ENCODE data around the gene RPN1.
"Not testable (repeated sequence)": the region's sequence is repeated elsewhere in the genome, so short reads cannot be mapped to it uniquely, and the experiment has no call there.

Gene RPN1

DNA sequence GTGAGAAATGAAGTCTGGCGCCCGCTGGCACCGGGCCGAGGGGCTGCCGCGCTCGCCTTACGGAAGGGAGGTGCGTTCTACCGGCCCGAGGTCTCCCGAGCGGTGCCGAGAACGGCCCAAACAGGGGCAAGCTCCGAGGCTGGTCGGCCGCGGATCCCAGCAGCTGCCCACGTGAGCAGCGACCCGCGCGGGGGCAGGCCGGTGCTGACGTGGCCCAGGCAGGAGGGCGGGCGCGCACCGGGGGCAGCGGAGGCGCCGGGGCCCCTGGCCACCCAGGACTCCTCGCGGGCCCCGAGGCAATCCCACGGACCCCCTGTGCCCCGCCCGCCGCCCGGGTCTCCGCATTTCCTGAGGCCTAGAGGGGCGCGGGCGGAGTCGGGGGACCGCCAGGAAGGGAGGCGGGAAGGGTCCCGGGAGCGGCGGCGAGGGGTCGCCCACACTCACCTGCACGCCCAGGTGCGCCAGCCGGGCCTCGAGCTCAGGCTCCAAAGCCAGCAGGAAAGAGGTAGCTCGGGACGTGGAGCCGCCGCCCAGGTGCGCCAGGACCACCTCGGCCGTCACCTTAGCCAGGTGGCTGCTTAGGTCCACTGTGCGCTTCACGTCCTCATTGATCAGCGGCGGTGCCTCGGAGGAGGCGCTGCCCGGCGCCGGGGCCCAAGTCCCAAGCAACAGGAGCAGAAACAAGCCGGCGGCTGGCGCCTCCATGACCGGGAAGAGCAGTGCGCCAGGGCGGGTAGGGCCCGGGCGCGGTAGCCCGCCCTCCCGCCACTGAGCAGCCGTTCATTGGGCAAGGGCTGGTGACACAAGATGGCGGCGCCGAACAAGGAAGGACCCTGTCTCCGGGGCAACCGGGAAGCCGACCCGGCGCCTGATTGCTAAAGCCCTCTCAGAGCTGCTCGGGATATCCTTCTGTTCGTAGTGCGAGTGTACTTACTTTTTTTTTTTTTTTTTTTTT is at the start of gene RPN1:
TSS of gene RPN1 (minus strand) at position 723 of the 955 bp plus-strand sequence. CDS start at position 705, 18 bp downstream.
- peak; percentile 92 for DNase-seq

DNA sequence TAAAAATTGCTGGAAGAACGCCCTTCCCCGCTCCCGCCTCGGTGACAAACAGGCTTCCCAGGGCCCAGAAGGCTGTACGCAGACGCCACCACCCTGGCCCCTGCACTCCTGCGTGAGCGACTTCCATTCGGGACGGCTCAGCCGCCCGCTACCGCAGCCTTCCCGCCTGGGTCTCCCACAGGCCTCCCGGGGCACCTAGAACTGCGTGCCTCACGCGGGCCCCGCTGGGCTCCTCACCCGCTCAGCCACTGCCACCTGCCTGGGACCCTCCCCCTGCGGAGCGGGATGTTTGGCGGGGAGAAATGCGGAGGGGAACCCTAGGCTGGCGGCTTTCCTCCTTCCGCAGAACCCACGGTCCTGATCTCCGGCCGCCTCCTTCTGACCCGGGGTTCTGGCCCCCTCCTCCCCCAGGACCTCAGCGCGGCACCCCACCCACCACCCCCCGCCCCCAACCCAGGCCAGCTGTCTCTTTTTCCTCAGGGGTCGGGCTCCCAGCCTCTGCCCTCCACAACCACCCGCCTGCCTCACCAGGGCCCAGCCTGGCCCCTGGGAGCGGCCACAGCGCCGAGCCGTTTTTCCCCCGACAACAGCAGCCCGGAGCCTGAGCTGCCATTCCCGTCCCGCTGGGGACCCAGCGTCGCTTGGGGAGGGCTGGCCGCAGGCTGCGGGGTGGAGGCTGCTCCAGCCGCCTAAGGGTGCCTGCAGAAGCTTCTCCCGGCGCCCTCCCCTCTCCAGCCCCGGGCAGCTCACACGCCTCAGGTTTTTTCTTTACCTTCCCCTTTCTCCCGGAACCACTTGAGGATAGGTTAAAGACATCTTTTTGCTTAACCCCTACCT is 47.8 kb upstream of the RPN1 start:
- peak; percentile 22 for DNase-seq

DNA sequence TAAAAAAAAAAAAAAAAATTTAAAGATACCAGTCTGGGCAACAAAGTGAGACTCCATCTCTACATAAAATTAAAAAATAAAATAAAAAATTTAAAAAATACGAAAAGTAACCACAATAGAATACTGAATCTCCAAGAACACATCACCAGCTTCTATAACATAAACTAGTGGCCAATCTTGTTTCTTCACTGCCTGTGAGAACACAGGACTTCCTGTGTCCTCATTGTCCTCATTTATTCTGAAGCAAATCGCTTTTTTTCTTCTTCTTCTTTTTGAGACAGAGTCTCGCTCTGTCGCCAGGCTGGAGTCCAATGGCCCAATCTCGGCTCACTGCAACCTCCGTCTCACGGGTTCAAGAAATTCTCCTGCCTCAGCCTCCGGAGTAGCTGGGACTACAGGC is 46.7 kb upstream of the RPN1 start:
- no peak for DNase-seq

DNA sequence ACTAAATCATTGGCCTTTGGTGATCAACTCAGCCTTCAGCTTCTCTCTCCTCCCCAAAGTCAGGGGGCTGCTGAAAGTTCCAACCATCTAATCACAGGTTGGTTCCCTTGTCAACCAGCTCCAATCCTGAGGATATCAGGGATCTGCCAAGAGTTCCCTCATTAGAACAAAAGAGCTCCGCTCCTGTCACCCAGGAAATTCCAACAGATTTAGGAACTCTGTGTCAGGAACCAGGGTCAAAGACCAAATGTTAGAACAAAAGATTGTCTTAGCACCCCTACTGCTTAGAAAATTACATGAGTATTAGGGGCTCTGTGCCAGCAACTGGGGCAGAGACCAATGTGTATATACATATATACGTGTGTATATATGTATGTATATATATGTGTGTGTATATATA is 43.1 kb upstream of the RPN1 start:
- DNase-seq: no peak

DNA sequence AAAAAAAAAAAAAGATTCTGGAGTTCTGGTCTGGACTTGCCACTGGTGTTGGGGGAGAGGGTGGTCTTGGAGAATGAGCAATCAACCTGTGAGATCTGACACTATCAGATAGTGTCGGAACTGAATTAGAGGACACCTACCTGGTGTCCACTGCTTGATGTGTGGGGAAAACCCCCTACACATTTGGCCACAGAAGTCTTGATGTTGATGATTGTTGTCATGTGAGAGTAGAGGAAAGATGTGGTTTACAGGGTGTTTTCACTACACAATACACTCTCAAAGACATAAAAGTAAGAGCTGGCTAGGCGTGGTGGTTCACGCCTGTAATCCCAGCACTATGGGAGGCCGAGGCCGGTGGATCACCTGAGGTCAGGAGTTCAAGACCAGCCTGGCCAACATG is 38.4 kb upstream of the RPN1 start:
- DNase-seq: no peak

DNA sequence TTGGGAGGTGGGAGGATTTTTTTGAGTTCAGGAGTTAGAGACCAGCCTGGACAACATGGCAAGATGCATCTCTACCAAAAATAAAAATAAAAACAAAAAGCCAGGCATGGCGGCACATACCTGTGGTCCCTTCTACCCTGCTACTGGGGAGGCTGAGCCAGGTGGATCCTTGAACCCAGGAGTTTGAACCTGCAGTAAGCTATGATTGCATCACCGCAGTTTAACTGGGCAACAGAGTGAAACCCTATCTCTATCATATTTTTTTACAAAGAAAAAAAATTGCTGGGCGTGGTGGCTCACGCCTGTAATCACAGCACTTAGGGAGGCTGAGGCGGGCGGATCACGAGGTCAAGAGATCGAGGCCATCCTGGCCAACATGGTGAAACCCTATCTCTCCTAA is 35.8 kb upstream of the RPN1 start:
- DNase-seq: no peak

DNA sequence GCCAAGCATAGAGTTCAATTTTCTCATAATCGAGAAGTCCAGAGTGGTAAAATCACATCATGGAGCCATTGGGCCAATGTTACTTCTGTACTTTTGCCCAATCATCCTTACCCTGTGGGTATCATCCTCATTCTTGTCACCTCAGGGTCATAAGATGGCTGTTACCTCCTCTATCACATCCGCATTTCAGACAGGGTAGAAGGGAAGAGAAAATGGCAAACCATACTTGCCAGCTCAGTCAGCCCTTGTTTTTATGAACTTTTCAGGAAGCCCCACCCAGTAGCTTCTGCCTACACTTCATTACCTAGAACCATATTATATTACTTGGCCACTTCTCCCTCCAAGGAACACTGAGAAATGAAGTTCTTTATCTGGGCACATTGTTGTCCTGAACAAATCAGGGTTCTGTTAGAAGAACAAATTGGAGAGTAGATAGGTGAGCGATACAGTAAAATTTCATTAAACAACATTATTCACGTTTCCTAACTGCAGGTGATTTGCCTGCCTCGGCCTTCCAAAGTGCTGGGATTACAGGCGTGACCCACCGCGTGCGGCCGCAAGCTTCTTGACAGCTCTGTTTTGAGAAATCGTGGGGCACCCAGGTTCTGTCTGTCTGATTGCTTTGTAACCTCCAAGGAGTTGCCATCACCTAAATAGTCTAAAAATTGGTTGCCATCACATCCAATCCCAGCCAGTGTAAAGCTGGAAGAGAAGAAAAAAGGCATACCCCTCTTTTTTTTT is 34.5 kb upstream of the RPN1 start:
- no peak for DNase-seq

DNA sequence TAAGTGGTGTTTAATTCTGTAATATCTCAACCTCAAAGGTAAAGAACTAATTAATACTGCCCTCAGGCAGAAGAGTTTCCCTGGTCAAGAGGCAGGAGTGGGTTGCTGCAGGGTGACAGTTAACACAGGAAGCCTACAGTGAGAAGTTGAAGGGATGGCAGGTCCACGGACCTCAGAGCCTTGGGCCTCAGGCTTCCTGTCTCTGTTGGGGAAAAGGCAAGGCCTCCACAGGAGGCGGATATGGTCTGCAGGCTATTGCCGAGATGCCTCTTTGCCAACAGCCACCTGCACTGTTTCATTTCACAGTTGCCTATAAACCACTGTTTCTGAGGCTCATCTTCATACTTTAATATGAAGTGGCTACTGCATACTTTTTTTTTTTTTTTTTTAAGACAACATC is 33.3 kb upstream of the RPN1 start:
- no peak for DNase-seq

DNA sequence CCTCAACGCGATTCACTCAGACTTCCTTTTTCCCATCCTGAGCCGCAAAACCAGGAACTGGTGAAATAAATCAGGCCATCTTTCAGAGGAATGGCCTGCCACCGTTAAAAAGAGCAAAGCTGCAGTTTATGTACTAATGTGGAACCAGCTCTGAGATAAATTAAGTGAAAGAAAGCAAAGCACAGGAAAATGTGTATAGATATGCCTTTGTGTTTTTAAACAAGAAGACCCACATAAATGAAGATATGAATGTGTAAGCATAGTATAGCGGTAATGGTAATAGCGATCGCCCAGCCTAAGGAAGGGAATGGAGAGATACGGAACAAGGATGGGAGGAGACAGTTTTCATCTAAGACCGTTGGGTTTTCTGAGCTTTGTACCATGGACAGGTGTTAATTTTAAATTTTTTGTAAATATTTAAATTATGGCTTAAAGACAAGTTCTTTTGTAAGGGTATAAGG is 30.8 kb upstream of the RPN1 start:
- no peak for DNase-seq

DNA sequence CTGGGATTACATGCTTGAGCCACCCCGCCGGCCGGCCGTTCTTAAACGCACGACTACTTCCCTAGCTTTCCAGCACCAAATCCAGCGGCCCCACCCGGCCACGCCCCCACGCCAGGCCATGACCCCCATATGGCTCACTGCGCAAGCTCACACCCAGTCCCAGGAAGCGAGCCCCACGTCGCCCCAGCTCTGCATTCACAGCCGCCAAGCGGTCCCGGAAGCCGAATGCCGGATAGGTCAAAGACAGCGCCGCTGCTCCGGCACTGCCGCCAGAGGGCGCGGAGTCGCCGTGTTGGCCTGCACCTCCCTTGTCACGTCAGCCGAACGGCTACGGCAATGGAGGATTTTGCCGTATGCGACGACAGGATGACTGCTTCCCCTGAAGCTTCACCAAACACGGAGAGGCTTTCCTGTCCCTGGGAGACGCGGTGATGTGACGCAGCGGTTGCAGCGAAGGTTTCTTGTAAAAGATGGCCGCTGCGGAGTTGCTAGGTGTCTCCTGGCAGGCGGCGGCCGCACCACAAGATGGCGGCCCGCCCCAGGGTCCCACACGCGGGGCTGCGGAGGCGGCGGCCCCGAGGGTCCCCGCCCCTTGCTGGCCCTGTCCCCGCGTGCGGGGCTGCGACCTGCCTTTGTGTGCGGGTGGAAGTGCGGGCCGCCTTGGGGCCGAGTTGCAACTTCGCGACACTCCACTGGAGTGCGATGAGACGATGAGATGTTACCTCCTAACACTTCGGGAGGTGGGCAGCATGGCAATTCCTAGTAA is 30.2 kb upstream of the RPN1 start:
- peak; percentile 93 for DNase-seq

DNA sequence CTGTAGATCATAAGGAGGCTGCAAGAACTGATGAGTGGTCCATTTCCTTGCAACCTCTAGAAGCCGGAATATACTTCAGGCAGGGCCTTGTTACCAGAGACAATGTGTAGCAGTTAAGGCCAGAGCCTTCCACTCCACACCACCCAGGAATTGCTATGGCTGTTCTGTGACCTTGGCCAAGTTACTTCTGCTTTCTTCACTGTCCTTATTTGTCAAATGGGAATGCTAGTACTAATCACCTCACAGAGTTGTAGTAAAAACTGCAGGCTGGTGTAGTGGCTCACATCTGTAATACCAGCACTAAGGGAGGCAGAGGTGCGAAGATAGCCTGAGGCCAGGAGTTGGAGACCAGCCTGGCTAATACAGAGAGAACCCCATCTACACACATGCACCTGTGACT is 28.7 kb upstream of the RPN1 start:
- no peak for DNase-seq

DNA sequence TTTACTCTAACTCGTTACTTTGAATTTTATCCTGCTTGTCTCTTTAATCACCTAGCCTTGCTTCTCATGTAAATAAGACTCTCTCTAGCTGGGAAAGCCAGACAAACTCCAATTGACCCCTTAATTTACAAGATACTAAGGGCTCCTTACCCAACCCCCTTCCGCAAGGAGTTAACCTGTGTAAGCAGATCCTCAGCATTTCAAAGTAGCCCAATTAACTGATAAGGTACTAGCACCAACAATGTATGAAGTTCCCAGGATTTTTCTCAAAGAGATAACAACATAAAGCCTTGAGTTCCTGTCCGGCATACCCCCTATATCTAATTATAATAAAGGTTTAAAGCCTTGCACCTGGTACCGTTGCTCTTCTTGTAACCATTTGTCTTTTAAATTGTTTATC is 25.2 kb upstream of the RPN1 start:
- not testable (repeated sequence) for DNase-seq

DNA sequence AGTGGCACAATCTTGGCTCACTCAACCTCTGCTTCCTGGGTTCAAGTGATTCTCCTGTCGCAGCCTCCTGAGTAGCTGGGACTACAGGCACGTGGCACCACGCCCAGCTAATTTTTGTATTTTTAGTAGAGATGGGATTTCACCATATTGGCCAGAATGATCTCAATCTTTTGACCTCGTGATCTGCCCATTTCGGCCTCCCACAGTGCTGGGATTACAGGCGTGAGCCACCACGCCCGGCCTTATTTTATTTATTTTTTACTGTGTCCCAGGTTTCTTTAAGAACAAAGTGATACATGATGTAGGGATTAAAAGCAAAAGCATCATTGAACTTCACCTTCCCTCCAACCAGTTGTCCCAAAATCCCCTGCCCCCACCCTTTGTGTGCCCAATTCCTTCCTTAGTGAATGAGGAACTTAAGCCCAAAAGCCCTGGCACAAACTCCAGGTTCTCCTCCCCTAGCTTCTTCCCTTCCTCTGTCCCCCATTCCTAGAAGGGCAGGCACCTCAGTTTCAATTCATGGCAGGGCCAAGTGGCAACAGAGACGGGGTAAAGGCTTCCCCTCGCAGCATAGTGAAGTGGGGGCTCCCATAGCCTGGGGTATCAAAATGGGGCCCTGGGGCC is 23.7 kb upstream of the RPN1 start:
- no peak for DNase-seq

DNA sequence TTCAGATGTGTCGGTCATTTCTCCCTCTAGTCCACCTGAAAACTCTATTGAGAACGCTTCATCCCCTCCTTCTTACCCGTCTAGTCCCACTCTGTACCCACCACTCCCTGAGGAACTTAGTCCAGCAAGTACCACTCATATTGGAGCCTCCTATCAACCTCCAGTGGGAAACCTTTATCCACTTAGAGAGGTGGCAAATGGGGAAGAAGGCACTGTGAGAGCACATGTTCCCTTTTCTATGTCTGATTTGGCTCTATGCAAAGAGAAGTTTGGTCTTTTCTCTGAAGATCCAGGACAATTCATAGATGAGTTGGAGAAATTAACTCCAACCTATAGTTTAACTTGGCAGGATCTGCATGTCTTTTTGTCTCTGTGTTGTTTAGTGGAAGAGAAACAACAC is 17.0 kb upstream of the RPN1 start:
- no peak for DNase-seq

DNA sequence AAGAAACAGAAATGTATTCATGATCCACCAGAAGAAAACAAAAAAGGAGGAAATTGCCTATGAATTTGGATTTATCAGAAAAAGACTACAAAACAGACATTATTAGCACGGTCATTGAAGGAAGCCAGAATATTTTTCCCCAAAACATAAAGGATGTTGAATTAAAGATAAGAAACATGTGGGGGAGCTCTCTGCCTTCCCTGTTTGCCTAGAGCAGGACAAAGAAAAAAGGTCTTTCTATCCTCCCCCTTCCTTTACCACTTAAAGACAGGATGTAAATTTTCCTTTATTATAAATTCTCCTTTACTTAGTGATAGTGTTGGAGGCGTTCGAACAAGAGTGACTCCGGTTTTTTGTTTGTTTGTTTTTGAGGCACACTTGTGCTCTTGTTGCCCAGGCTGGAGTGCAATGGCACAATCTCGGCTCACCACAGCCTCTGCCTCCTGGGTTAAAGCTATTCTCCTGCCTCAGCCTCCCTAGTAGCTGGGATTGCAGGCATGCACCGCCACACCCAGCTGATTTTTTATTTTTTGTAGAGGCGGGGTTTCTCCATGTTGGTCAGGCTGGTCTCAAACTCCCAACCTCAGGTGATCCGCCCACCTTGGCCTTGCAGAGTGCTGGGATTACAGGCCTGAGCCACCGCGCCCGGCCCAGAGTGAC is 14.9 kb upstream of the RPN1 start:
- no peak for DNase-seq

DNA sequence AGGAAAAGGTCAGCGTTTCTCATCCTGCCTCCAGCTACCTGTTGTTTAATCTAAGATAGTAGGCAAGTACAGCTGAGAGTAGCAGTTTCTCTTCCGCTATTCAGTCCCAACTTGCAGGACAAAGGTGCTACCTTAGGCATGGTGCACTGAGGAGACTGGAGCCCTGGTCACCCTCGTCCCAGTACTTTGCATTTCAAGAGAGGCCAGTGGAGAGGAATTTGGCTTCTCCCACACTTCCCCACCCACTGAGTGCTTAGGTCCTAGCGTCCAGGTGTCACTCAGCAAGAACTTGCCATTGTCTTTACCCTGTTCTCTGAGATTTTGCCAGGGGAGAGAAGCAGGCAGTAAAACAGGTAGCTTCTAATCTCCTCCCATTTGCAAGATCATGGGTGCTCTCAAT is 12.5 kb upstream of the RPN1 start:
- no peak for DNase-seq

DNA sequence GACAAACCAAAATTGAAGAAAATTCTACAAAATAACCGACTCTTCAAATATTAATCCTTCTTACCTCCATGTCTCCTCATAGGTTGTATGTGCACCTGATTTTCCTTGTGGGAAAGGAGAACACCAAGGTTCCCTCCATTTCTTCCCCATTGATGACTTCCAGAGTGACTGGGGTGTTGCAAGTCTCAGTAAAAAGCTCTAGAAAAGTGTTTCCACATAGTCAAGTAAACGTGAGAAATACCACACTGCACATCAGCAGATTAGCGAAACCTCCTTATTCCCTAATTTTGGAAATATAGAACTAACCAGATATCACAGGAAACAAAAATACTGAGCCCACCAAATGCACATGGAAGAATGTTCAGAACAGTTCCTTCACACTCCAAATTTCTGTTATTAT is 4.9 kb upstream of the RPN1 start:
- no peak for DNase-seq

DNA sequence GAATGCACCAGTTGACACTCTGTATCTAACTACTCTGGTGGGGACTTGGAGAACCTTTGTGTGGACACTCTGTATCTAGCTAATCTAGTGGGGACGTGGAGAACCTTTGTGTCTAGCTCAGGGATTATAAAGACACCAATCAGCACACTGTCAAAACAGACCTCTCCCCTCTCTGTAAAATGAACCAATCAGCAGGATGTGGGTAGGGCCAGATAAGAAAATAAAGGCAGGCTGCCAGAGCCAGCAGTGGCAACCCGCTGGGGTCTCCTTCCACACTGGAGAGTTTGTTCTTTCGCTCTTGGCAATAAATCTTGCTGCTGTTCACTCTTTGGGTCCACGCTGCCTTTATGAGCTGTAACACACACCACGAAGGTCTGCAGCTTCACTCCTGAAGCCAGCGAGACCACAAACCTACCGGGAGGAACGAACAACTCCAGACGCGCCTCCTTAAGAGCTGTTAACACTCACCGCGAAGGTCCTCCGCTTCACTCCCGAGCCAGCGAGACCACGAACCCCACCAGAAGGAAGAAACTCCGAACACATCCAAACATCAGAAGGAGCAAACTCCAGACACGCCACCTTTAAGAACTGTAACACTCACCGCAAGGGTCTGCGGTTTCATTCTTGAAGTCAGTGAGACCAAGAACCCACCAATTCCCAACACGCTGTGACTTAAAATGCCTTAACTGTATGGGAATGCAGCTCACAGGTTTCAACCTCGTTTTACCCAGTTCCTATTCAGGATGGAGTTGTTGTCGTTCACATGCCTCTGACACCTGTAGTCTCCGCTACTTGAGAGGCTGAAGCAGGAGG is 3.6 kb upstream of the RPN1 start:
- not testable (repeated sequence) for DNase-seq

DNA sequence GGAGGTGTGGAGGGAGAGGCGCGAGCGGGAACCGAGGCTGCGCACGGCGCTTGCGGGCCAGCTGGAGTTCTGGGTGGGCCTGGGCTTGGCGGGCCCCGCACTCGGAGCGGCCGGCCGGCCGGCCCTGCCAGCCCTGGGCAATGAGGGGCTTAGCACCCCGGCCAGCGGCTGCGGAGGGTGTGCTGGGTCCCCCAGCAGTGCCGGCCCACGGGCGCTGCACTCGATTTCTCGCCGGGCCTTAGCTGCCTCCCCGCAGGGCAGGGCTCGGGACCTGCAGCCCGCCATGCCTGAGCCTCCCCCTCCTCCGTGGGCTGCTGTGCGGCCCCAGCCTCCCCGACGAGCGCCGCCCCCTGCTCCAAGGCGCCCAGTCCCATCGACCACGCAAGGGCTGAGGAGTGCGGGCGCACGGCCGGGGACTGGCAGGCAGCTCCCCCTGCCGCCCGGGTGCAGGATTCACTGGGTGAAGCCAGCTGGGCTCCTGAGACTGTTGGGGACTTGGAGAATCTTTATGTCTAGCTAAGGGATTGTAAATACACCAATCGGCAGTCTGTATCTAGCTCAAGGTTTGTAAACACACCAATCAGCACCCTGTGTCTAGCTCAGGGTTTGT is 2.9 kb upstream of the RPN1 start:
- DNase-seq: not testable (repeated sequence)
